Measurements from ENCODE around the gene CD1D.

Gene CD1D

GRCh38 chr1:158208586-158209116 is 28.0 kb downstream of the CD1D start:
- TF ChIP-seq EGR1 (IDR thresholded peaks at IDR 0.05) (no peak), TEAD4 (IDR thresholded peaks at IDR 0.05) (no peak)

DNA sequence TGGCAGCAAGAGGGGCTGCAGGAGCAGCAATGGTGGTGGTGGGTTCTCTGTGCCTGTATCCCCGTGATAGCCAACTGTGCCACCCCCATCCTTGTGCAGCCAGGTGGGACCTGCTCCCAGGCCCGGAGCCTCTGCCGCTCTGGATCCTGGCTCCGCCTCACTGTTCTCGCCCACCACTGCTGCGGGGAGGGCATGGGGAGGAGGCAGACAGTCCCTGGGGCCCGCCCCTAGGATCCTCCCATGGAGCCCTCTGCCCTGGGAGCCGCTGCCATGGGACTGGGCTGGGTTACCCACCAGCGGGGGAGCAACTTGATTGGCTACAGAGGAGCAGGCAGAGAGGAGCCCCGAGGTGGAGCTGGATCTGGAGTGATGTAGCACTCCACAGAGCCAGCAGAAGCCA is 31.6 kb downstream of the CD1D start:
- TF ChIP-seq YY1 (IDR thresholded peaks at IDR 0.05; ENCODE audit: low read depth) (no peak), REST (IDR thresholded peaks at IDR 0.05; ENCODE audit: low read depth) (no peak), NFIC (IDR thresholded peaks at IDR 0.05) (no peak), EP300 (IDR thresholded peaks at IDR 0.05; ENCODE audit: borderline replicate concordance) (no peak), TCF12 (IDR thresholded peaks at IDR 0.05; ENCODE audit: low read depth) (no peak)
- TF ChIP-seq, protein P1, sequence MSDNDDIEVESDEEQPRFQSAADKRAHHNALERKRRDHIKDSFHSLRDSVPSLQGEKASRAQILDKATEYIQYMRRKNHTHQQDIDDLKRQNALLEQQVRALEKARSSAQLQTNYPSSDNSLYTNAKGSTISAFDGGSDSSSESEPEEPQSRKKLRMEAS (IDR thresholded peaks at IDR 0.05): no peak

GRCh38 chr1:158227904-158228623 is 47.4 kb downstream of the CD1D start:
- TF ChIP-seq TEAD4 (IDR thresholded peaks at IDR 0.05): no peak

All from Ishikawa (cell line).